Fibroblast of pulmonary artery (primary cell): ENCODE data around the gene CEP57.

ENCODE experiments used
- DNase-seq: peaks from one replicate; pipeline ENCODE4 v3.0.0-alpha.2; 2010; ENCODE audit warnings: low read depth
- H3K4me3 ChIP-seq: replicated peaks from 2 replicates; pipeline ENCODE4 v1.5.1; 2011; ENCODE audit warnings: low read depth, mild to moderate bottlenecking, control low read depth, low read length, moderate library complexity
- TF ChIP-seq, protein P1 (sequence below): IDR thresholded peaks from 2 replicates; pipeline ENCODE4 v1.5.1; 2011; ENCODE audit warnings: mild to moderate bottlenecking, control low read depth, low read length, inconsistent platforms; ENCODE audit errors: missing control alignments

Gene CEP57

DNA sequence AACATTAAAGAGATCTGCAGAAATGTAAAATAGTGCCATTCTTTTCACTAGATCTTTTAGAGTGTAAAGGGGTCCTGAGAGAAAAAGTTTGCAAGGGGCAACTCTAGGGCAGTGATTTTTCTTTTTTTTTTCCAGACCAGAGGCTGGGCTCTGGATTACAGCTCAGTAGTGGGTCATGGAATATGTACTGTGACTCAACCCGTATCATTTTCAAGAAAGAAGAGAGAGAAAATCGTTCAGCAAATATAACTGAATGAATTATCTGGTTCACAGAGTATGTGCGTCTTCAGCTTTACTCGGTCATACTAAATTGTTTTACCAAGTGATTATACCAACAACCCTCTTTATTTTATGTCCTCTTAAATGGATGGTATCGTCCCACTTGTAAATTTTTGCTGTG is 3.8 kb downstream of the CEP57 start:
- no peak for DNase-seq
- TF ChIP-seq, protein P1, sequence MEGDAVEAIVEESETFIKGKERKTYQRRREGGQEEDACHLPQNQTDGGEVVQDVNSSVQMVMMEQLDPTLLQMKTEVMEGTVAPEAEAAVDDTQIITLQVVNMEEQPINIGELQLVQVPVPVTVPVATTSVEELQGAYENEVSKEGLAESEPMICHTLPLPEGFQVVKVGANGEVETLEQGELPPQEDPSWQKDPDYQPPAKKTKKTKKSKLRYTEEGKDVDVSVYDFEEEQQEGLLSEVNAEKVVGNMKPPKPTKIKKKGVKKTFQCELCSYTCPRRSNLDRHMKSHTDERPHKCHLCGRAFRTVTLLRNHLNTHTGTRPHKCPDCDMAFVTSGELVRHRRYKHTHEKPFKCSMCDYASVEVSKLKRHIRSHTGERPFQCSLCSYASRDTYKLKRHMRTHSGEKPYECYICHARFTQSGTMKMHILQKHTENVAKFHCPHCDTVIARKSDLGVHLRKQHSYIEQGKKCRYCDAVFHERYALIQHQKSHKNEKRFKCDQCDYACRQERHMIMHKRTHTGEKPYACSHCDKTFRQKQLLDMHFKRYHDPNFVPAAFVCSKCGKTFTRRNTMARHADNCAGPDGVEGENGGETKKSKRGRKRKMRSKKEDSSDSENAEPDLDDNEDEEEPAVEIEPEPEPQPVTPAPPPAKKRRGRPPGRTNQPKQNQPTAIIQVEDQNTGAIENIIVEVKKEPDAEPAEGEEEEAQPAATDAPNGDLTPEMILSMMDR = no peak
- no peak overlapping the region for H3K4me3 ChIP-seq

GRCh38 chr11:95795627-95796295 is 5.5 kb downstream of the CEP57 start:
- H3K4me3 ChIP-seq = no peak overlapping the region
- TF ChIP-seq, protein P1 = no peak
- DNase-seq = no peak

DNA sequence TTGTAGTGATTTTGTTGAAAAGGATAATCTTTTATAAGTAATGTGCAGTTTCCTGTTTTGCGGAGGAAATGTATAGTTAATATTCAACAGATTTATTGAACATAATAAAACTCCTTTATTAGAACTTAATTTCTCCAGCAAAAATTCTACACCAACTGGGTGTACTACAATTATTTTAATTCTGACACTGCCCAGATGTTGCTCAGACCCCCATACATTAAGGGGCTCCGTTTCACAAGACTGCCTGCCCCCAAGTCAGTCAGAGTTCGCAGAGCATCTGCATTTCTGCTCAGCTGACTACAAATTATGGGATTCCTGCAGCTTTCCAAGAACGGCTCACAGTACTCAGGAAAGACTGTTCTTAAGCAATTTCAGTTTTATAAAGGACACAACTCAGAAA is 6.2 kb downstream of the CEP57 start:
- H3K4me3 ChIP-seq = no peak overlapping the region
- TF ChIP-seq, protein P1 = no peak
- DNase-seq = no peak

- no peak overlapping the region for H3K4me3 ChIP-seq
- TF ChIP-seq, protein P1 = no peak
- DNase-seq = no peak
These were observed 9.2 kb downstream of the CEP57 start for GRCh38 chr11:95799546-95799945.

DNA sequence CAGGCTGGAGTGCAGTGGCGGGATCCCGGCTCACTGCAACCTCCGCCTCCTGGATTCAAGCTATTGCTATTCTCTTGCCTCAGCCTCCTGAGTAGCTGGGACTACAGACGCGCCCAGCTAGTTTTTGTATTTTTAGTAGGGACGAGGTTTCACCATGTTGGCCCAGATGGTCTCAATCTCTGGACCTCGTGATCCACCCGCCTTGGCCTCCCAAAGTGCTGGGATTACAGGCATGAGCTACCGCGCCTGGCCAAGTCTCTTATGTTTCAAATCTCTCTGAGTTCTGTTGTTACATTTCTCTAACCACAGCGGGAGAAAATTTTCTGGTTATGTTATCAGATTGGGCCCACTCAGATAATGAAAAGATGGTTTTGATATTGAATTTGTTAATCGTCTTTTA is 10.1 kb downstream of the CEP57 start:
- H3K4me3 ChIP-seq = no peak overlapping the region
- TF ChIP-seq, protein P1 = no peak

GRCh38 chr11:95802806-95803205 is 12.5 kb downstream of the CEP57 start:
- TF ChIP-seq, protein P1 = no peak
- no peak overlapping the region for H3K4me3 ChIP-seq
- DNase-seq = no peak

More for the DNA sequence above, 10.1 kb downstream of the CEP57 start:
- DNase-seq = no peak

GRCh38 chr11:95803973-95804372 is 13.7 kb downstream of the CEP57 start:
- no peak overlapping the region for H3K4me3 ChIP-seq
- TF ChIP-seq, protein P1 = no peak
- DNase-seq = no peak
